GM19193 (cell line): ENCODE data around the gene SIL1.

ENCODE experiments used
- POLR2A ChIP-seq: IDR thresholded peaks from 4 replicates; pipeline ENCODE4 v1.6.1; 2011; ENCODE audit not compliant: insufficient read depth, insufficient read length; ENCODE audit errors: extremely low read depth

The SIL1 gene

GRCh38 chr5:138918686-138919085 lies 279.5 kb downstream of the SIL1 start:
- no peak for TF ChIP-seq POLR2A

DNA sequence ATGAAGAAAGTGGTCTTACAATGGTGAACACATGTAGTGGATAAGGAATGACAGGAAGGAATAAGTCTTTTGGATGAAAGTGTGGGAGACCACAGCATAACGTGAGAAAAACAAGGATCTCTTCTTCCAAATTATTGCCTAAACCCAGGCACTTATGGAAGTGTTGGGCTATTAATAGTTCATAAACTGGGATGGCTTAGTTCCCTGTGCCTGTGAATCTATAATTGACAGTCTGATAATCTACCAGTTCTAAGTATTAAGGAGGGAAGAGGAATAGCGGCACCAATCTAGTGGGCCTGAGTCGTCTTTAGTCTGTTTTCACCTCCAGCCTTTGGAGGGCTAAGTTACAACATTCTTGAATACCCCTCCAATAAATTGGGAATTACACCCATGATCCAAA lies 283.8 kb downstream of the SIL1 start:
- no peak for TF ChIP-seq POLR2A

DNA sequence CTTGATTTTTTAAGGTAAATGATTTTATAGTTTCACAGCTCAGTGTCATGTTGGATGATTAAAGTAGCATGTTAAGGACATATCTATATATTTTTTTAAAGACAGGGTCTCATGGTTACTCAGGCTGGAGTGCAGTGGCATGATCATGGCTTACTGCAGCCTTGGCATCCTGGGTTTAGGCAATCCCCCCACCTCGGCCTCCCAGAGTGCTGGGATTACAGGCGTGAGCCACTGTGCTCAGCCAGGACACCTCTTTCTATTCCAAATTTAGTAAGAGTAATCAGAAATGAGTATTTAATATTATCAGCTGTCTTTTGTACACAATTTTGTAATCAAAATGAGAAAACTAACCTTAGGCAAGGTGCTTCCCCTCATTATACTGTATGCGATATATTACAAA lies 284.4 kb downstream of the SIL1 start:
- no peak for TF ChIP-seq POLR2A

- no peak for TF ChIP-seq POLR2A
Measured at GRCh38 chr5:138912093-138912492, 286.1 kb downstream of the SIL1 start.

DNA sequence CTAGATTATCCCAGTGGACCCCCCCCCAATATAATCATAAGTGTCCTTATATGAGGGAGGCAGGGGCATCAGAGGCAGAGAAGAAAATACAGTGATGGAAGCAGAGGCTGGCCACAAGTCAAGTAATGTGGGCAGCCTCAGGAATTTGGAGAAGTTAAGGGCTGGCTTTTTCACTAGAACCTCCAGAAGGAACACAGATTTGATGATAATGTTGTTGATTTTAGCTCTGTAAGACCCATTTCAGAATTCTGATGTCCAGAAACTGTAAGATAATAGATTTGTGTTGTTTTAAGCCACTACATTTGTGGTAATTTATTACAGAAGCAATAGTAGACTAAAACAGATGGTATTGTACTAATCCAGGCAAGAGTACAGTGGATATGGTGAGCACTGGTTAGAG lies 286.7 kb downstream of the SIL1 start:
- TF ChIP-seq POLR2A, result no peak

- no peak for TF ChIP-seq POLR2A
Measured at GRCh38 chr5:138910546-138911185, 287.5 kb downstream of the SIL1 start.

DNA sequence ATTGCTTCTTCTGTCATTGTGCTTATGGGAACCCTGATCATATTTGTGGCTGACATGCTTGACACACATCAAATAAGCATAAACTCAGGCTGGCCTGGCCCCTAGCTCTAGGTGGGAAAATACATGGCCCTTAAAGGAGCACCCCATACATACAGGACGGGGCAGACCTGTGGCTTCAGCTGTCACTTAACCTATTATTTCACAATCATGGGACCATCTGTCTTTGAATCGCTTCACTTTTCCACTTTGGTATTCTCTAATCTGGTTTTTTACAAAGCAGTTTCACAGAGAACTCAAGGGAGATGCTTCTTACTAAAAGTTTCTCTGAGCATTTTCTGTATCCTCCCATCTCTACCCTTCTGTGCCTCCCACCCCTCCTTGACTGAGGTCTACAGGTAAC lies 288.4 kb downstream of the SIL1 start:
- no peak for TF ChIP-seq POLR2A

DNA sequence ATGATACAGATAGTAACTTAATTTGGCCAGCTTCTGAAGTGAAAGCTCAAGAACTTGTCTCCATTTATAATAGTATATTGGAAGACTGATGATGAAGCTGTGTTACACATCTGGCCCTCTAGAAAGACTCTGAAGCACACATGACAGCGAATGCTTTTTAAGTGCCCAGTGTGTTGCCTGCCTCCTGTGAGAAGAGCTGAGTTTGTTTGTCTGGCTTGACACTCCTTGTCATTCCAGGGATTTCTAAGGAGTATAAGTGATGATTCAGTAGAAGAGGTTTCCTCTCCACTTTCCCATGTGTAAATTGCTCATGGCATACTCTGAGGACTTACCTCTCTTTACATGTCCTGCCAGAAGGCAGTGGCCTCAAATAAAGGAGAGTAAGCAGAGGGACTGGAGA lies 292.6 kb downstream of the SIL1 start:
- no peak for TF ChIP-seq POLR2A

GRCh38 chr5:138903130-138903775 lies 294.9 kb downstream of the SIL1 start:
- TF ChIP-seq POLR2A, result no peak

GRCh38 chr5:138901716-138902115 lies 296.5 kb downstream of the SIL1 start:
- no peak for TF ChIP-seq POLR2A

DNA sequence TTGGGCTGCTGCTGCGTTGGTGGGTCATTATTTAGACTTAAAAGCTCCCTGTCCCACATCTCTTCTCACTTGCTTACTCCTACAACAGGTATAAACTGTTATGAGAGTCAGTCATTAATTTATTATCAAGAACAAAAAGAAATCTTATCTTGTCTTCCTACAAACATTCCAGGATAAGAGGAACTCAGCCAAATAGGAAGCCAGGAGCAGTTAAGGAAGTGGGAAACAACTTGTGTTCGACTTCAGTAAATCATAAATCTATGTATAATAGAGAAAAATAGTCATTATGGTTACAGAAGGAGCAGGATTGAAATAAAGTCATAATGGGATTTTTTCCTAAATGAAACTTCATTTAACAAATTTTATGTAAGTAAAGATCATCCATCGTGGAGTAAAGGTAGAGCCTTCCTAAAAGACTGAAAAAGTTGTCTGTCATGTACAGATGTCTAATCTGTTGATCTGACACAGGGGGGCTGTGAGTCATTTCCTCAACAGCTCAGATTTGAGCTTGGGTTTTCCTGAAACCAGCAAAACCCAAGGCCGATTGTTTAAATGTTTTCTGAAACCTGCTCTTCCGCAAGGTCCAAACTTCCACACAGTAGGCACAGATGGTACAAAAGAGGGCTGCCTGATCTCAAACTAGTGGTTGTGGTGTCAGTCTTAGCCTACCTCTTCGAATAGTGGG lies 297.7 kb downstream of the SIL1 start:
- TF ChIP-seq POLR2A, result no peak

- no peak for TF ChIP-seq POLR2A
Measured at GRCh38 chr5:138898742-138899141, 299.4 kb downstream of the SIL1 start.

GRCh38 chr5:138898299-138898698 lies 299.9 kb downstream of the SIL1 start:
- TF ChIP-seq POLR2A, result no peak
